ENCODE results near the gene B4GALNT2. TPM values are rescaled to one million over a fixed set of nuclear protein-coding genes. Genes with fewer than 3 reads are reported as not detected.

Gene B4GALNT2
- total RNA-seq, 6 experiments from 2014 or later = not detected

DNA sequence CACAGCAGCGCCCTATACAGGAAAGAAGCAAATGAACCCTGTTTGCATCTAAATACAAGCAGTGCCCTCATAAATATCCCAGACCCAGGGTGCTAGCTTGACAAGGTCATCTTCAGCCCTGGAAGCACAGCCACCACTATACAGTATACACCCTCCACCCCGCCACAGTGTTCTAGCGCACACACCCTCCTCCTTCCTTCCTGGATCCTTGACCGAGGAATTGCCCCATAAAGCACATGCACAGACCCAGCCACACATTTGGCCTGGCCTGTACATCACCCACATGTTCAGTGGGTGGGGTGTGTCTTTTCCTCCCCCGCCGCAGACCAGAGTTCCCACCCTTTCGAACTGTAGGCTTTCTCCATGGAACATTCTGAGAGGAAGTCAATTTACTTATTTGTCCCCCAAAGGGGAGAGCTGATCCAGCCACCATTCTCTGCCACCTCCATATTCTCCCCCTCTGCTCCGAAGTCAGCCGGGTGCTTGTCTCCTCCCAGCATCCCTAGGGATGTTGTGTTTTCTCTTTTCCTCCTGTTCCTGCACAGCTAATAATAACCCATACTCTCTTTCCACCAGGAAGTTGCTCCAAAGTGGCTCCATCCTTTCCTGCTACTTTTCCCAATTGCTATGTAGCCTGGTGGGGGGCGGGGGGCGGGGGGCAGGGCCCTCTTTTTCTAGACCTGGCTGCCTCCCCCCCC is 84.5 kb downstream of the B4GALNT2 start:
- H3K4me3 Mint-ChIP-seq = no peak overlapping the region
- no peaks in the 10 kb centered on the region for H3K36me3 Mint-ChIP-seq (ENCODE audit: low read depth)
- no peaks in the 10 kb centered on the region for H3K4me1 Mint-ChIP-seq (ENCODE audit: low read depth)

DNA sequence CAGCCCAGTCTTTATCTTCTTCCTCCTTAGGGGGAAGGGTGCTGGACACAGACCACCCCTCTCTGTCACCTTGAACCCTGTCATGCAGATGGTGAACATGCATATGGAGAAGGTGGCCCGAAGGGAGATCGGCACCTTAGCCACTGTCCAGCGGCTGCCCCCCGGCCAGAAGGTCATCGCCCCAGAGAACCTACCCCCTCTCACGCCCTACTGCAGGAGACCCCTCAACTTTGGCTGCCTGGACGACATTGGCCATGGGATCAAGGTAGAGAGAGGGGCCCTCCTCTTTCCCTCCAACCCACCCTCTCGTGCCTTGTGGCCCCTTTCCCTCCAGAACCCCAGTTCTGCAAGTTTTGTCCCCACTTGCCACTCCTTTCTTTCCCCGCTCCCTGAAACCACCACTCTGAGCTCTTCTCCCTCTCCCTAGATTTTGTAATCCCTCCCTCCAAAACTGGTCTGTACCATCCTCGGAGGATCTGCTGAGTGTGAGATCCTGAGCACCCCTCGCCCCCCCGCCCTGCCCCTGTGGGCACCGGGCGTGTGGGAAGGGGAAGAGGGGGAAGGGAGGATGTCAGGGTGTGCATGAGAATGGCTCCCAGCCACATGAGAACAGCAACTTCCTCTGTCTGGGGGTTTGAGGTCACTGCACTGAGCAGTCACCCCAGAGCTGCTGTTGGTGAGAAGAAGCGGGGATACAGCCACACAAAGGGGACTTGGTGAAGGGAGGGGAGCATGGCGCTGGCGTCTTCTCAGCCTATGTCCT is 85.3 kb downstream of the B4GALNT2 start:
- Mint-ChIP-seq H3K27me3 (ENCODE audit: insufficient read depth) (peaks cover 23% of the 10 kb centered on the region), H3K36me3 (ENCODE audit: low read depth) (no peaks in the 10 kb centered on the region), H3K27ac (no peak overlapping the region), H3K4me1 (ENCODE audit: low read depth) (no peaks in the 10 kb centered on the region), H3K9me3 (no peaks in the 10 kb centered on the region), H3K4me3 (no peak overlapping the region)
- TF ChIP-seq, protein P1, sequence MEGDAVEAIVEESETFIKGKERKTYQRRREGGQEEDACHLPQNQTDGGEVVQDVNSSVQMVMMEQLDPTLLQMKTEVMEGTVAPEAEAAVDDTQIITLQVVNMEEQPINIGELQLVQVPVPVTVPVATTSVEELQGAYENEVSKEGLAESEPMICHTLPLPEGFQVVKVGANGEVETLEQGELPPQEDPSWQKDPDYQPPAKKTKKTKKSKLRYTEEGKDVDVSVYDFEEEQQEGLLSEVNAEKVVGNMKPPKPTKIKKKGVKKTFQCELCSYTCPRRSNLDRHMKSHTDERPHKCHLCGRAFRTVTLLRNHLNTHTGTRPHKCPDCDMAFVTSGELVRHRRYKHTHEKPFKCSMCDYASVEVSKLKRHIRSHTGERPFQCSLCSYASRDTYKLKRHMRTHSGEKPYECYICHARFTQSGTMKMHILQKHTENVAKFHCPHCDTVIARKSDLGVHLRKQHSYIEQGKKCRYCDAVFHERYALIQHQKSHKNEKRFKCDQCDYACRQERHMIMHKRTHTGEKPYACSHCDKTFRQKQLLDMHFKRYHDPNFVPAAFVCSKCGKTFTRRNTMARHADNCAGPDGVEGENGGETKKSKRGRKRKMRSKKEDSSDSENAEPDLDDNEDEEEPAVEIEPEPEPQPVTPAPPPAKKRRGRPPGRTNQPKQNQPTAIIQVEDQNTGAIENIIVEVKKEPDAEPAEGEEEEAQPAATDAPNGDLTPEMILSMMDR (IDR thresholded peaks at IDR 0.05) = no peak
- no peak for DNase-seq

More for the DNA sequence above, 84.5 kb downstream of the B4GALNT2 start:
- peaks cover 18% of the 10 kb centered on the region for H3K27me3 Mint-ChIP-seq (ENCODE audit: insufficient read depth)
- no peaks in the 10 kb centered on the region for H3K9me3 Mint-ChIP-seq
- TF ChIP-seq, protein P1 (IDR thresholded peaks at IDR 0.05) = no peak
- DNase-seq = no peak
- no peak overlapping the region for H3K27ac Mint-ChIP-seq

DNA sequence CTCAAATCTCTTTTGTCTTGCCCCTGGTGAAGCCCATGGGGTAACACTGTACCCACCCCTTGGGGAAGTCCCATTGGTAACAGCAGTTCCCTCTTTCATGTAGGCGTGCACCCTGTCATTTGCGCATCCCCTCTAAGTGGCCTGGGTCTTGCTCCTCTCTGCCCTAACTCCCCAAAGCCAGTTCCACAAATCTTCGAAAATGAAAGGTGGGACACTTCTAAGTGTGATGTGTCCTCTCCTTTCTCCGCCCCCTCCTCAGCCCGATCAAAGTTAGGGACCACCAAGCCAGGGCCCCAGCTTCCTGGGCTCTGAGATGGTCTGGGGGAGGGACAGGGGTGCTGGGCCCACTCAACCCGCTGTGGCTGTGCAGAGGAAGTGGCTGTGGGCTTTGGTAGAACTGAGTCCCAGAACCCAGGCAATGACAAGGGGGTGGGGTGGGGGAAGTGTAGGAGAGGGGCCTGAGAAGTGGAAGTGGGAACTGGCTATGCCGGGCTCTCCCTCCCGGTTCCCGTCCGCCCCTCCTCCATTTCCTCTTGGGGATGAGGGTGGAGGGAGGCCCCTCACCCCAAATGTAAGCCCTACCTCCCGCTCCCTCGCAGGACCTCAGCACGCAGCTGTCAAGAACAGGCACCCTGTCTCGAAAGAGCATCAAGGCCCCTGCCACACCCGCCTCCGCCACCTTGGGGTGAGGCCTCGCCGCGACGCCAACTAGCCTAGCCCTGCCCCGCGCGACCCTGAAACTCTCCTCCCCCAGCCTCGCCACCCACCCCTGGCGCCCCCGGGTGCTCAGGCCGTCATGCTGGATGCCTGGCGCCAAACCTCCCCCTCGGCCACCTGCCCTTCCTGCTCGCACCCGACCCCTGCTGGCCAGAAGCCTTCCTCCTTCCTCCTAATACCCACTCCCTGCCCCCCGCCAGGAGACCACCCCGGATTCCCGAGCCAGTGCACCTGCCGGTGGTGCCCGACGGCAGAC is 86.7 kb downstream of the B4GALNT2 start:
- Mint-ChIP-seq H3K4me3 (no peak overlapping the region), H3K27ac (no peak overlapping the region), H3K36me3 (ENCODE audit: low read depth) (no peaks in the 10 kb centered on the region), H3K4me1 (ENCODE audit: low read depth) (peaks cover 6% of the 10 kb centered on the region; the same call in 1 of the 2 replicates), H3K27me3 (ENCODE audit: insufficient read depth) (peaks cover 32% of the 10 kb centered on the region), H3K9me3 (no peaks in the 10 kb centered on the region)
- TF ChIP-seq, protein P1 (IDR thresholded peaks at IDR 0.05) = peak; percentile 45
- DNase-seq = no peak

DNA sequence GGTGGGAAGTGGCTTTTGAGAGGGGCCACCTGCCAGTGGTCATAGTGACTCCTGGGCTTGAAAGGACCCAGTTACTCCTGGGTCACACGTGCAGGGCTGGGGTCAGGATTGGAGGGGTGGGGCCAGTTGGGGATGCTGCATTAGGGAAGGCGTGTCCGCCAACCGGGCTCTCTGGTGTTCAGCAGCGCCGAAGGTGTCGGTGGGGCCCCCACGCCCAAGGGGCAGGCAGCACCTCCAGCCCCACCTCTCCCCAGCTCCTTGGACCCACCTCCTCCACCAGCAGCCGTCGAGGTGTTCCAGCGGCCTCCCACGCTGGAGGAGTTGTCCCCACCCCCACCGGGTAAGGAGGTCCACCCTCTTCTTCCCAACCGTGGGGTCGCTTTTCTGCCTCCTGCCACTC is 87.4 kb downstream of the B4GALNT2 start:
- Mint-ChIP-seq H3K27ac (no peak overlapping the region), H3K27me3 (ENCODE audit: insufficient read depth) (peaks cover 33% of the 10 kb centered on the region), H3K4me3 (no peak overlapping the region), H3K4me1 (ENCODE audit: low read depth) (peaks cover 6% of the 10 kb centered on the region; the same call in 1 of the 2 replicates), H3K9me3 (no peaks in the 10 kb centered on the region), H3K36me3 (ENCODE audit: low read depth) (no peaks in the 10 kb centered on the region)
- DNase-seq = no peak
- TF ChIP-seq, protein P1 (IDR thresholded peaks at IDR 0.05) = no peak

DNA sequence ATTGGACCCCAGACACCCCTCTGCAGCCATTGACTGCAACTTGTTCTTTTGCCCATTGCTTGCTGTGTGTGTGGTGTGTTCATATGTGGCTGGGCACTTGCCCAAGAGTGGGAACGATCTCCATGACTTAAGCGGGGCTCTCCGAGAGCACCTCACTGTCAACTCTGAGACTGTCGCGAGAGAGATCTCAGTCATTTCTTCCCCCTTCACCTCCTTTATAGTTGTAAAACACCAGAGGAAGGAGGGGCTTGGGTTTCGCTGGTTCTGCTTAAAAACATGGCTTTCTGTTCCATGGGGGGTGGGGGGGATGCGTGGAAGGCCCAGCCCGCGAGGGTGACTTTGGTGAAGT is 90.6 kb downstream of the B4GALNT2 start:
- Mint-ChIP-seq H3K27ac (no peak overlapping the region), H3K36me3 (ENCODE audit: low read depth) (no peaks in the 10 kb centered on the region), H3K9me3 (no peaks in the 10 kb centered on the region), H3K27me3 (ENCODE audit: insufficient read depth) (peaks cover 44% of the 10 kb centered on the region), H3K4me1 (ENCODE audit: low read depth) (peaks cover 6% of the 10 kb centered on the region; the same call in 1 of the 2 replicates), H3K4me3 (no peak overlapping the region)
- DNase-seq = no peak
- TF ChIP-seq, protein P1 (IDR thresholded peaks at IDR 0.05) = no peak
